IPS-NIHi7 (cell line): ENCODE measurements around the gene DIS3L2.
A peak's percentile ranks its signal among the peaks of the same experiment; 100 is the strongest.

Experiments
- DNase-seq: peaks from one replicate; pipeline ENCODE4 v3.0.0; 2012; ENCODE audit warnings: mixed read lengths; ENCODE audit errors: extremely low spot score

DIS3L2 gene

GRCh38 chr2:232053777-232054176, 92.3 kb downstream of the DIS3L2 start:
- DNase-seq: peak; percentile 31

- DNase-seq: no peak
These were observed 96.8 kb downstream of the DIS3L2 start for GRCh38 chr2:232058063-232058877.

DNA sequence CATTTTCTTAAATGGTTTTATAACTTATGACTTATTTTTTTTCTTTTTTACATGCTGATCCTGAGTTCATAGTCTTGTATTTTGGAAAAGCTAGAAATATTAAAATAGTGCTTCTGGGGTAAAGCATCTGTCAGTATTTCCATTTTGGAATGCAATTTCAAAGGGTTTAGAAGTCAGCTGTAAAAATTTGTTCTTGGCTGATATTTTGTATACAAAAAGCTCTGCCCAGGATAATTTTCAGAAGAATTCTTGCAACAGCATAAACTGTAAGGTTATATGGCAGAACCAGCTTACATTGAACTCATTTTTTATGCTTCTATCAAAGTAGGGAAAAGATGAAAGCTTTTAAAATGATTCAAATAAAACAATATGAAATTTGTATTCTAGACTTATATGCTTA, 97.4 kb downstream of the DIS3L2 start:
- no peak for DNase-seq

DNA sequence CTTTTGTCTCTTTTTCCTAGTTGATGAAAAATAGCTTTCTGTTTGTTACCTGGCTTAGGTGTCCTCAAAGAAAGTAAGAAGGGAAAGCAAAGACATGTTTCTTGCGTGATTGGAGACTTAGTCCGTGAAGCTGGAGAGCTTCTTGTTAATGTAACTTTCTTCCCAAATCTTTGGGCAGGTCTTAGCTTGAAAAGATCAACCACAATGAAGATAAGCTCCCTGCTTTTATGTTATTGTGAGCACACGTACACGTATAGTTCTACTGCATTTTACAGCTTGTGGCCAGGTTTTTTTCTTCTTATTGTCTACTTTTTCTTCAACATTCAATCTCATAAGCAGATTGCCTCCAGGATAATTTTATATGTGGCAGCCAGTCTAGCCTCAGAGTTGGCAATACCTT, 99.8 kb downstream of the DIS3L2 start:
- DNase-seq: no peak

- DNase-seq: no peak
These were observed 111.5 kb downstream of the DIS3L2 start for GRCh38 chr2:232073026-232073425.

GRCh38 chr2:232073699-232074098, 112.2 kb downstream of the DIS3L2 start:
- no peak for DNase-seq

DNA sequence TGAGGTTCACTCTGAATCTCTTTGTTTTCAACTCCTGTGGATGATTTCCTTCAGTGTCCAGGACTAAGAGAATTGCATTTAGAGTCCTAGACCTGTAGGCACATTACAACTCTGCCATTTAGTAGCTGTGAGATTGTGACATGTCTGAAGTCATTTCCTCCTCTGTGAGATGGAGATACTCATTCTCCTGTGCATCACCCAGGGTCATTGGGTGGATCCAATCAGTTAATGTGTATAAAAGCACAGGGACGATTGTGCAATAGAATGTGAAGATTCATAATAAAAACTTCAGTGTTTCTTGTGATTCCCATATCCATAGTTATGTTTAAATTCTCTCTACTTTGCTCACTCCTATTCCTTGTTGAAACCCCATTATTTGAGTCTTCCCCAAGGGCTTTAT, 113.6 kb downstream of the DIS3L2 start:
- DNase-seq: no peak

DNA sequence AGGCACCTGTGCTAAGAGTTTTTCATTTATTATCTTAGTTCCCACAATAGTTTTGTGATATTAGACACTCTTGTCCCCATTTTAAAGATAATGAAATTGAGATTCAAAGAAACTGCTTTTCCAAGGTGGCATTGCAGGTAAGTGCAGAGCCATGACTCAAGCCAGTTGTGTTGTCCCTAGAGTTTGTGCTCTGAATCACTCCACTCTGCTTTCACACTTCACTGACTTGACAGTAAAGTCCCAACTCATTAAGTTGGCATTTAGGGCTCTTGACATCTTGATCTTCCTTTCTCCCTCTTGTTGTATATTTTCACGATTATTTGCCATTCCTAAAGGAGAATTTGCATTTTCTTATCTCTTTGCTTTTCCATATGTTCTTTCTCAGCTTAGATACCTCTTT, 114.3 kb downstream of the DIS3L2 start:
- no peak for DNase-seq

- DNase-seq: no peak
These were observed 114.8 kb downstream of the DIS3L2 start for GRCh38 chr2:232076272-232076671.

GRCh38 chr2:232076736-232077135, 115.2 kb downstream of the DIS3L2 start:
- DNase-seq: no peak

GRCh38 chr2:232085164-232085563, 123.7 kb downstream of the DIS3L2 start:
- DNase-seq: no peak

GRCh38 chr2:232085826-232086425, 124.4 kb downstream of the DIS3L2 start:
- DNase-seq: no peak

GRCh38 chr2:232088771-232089170, 127.3 kb downstream of the DIS3L2 start:
- no peak for DNase-seq

GRCh38 chr2:232094201-232094600, 132.7 kb downstream of the DIS3L2 start:
- no peak for DNase-seq

DNA sequence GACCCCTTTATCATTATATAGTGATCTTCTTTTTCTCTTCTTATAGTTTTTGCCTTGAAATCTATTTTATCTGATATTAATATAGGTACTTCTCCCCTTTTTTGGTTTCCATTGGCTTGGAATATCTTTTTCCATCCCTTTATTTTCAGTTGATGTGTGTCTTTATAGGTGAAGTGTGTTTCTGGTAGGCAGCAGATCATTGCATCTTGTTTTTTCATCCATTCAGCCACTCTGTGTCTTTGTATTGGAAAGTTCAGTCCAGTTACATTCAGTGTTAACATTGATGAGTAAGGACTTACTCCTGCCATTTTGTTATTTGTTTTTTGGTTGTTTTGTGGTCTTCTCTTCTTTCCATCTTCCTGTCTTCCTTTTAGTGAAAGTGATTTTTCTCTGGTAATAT, 133.4 kb downstream of the DIS3L2 start:
- DNase-seq: no peak

GRCh38 chr2:232097260-232097659, 135.7 kb downstream of the DIS3L2 start:
- no peak for DNase-seq

GRCh38 chr2:232097758-232098157, 136.2 kb downstream of the DIS3L2 start:
- no peak for DNase-seq

GRCh38 chr2:232102380-232102779, 140.9 kb downstream of the DIS3L2 start:
- no peak for DNase-seq

- DNase-seq: no peak
These were observed 141.7 kb downstream of the DIS3L2 start for GRCh38 chr2:232103140-232103737.

DNA sequence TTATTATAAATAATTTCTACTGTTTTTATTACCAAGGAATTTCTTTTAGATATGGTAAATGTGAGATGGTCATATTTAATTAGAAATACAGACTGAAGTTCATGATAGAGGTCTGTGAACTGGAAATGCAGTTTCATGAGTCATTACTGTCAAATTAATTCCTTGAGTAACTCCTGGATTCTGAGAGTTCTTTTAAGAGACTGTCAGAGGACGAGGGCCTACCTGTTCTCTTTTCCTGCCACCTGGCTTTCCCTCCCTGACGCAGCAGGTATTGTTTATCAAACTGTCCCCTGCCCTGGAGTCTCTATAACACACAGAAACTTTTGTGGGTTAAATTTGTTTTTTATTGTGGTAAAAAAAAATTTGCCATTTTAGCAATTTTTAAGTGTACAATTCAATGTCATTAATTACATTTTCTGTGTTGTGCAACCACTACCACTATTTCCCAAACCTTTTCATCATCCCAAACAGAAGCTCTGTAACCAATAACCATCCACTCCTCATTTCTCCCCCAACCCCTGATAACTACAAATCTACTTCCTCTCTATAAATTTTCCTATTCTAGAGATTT, 142.6 kb downstream of the DIS3L2 start:
- DNase-seq: no peak

GRCh38 chr2:232111551-232111950, 150.0 kb downstream of the DIS3L2 start:
- DNase-seq: no peak

- no peak for DNase-seq
These were observed 152.3 kb downstream of the DIS3L2 start for GRCh38 chr2:232113821-232114220.
